GM12873 (cell line): ENCODE measurements around the gene INPP4B.

Experiments used
- CTCF ChIP-seq: IDR thresholded peaks from 2 replicates; pipeline ENCODE4 v1.5.1; 2012; ENCODE audit warnings: low read depth, mild to moderate bottlenecking, moderate library complexity, low read length, control low read depth; ENCODE audit not compliant: insufficient read depth; ENCODE audit errors: missing control alignments

Gene INPP4B

DNA sequence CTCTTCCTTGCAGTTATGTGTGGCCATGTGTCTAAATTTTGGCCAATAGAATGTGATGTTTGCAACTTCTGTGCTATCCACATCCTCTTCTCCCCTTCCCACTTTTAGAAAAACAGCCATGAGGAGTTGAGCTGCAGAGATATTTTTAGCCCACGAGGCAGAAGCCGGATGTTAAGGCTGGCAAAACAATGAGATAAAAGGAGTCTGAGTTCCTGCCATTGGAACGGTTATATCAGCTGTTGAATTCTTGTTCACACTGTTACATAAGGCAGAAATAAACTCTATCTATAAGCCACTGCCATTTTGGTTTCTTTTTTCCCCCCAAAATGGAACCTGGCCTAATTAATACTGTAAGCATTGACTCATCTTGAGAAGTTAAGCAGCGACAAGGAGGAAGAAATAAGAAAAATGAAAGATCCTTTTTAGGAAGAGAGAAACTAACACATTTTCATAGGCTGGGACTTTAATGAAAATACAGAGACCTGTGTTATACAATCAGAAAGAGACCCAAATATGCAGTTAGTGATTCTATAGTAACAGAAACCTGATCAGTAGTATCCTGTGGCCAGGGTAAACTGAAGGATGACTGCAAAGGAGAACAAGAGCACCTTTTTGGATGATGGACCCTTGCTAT, 200.5 kb downstream of the INPP4B start:
- TF ChIP-seq CTCF: no peak

DNA sequence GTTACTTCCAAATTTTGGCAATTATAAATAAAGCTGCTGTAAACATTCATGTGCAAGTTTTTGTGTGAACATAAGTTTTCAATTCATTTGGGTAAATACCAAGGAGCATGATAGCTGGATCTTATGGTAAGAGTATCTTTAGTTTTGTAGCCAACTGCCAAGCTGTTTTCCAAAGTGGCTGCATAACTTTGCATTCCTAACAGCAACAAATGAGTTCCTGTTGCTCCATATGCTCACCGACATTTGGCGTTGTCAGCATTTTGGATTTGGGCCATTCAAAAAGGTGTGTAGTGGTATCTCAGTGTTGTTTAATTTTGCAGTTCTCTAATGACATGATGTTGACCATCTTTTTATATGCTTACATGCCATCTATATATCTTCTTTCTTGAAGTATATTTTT, 208.5 kb downstream of the INPP4B start:
- no peak for TF ChIP-seq CTCF

DNA sequence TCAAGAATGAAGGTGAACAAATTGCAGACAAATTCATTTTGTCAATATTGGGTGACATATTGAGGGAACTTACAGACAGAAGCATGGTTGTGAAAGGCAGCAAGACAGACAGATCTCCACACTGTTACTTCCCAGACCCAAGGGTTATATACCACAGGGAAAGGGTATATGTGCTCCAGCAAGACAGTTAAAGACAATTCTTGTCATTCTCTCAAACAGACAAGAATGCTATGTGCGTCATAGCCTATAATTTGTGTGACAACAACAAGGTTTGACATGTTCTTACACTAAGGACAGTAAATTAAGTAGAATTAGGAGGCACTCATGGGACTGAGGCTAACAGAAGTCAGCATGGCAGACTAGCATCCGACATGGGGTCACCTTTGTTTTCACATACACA, 214.3 kb downstream of the INPP4B start:
- no peak for TF ChIP-seq CTCF

DNA sequence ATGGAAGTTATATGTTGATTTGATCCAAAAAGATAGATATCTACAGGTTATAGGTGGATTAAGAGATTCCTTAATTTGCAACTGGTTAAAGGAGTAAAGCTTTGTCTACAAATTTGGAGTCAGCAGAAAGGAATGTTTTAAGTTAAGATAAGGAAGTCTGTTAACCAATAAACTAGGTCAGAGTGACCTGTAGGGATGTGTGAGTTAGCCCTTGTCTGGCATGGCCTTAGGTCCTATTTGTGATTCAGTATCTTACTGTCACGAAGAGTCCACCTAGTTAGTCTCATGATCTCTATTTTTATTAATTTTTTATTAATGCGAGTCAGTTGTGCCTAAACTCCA, 230.8 kb downstream of the INPP4B start:
- no peak for TF ChIP-seq CTCF

DNA sequence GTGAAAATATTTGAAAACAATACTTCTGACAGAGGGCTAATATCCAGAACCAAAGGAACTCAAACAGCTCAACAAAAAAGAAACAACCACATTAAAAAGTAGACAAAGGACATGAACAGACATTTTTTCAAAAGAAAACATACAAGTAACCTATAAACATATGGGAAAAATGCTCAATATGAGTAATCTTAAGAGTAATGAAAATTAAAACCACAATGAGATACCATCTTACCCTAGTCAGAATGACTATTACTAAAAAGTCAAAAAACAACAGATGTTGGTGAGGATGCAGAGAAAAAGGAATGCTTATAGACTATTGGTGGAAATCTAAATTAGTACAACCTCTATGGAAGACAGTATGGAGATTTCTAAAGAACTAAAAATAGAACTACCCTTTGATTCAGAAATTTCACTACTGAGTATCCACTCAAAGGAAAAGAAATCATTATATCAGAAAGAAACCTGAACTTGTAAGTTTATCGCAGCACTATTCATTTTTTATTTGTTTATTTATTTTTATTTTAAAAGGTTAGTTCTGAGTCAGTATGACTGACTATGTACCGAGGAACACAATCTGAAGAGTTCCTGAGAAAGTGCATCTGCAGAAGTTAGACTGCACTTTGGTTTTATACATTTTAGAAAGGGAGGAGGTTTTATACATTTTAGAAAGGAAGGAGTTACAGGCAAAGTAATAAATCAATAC, 231.3 kb downstream of the INPP4B start:
- no peak for TF ChIP-seq CTCF

DNA sequence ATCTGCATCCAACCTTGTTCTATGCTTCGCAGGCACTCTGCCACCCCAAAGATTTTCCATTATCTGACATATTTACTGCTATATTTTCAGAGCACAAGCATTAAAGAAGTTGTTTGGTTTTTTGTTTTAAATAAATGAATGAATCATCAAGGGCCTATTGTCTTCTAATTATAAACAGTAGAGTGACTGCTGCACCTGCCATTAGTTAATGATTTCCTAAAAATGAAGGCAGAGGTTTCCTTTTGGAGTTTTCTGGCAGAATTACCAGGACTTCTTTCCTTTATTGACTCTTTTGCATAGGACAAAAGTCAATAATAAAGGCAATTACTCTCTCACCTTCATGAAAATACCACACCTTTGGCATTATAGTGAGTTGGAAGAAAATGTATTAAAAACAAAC, 238.1 kb downstream of the INPP4B start:
- no peak for TF ChIP-seq CTCF

GRCh38 chr4:142600952-142601351, 245.1 kb downstream of the INPP4B start:
- TF ChIP-seq CTCF: no peak
